Medulla oblongata (tissue), 1 donor: ENCODE measurements around the gene ADAMTSL3.
"Not testable (repeated sequence)": the region's sequence is repeated elsewhere in the genome, so short reads cannot be mapped to it uniquely, and the experiment has no call there.

Source experiments
- DNase-seq: peaks from one replicate; pipeline ENCODE4 v3.0.0-alpha.2; 2015; ENCODE audit errors: extremely low spot score

Gene ADAMTSL3

DNA sequence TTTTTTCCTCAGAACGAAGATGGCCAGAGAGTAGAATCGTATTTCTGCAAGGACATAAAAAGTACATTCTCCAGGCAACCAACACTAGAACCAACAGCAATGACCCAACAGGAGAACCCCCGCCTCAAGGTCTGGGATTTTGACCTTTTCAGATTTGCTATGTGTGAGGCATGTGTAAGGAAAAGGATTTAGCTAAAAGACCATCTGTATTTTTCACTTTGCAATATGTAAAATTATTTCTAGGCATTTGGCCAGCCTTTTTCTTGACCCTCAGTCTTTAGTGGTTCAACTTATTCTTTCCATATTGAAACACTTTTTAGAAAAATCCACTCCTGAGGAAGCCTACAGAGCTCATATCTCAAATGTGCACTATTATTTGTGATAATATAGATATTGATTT lies 362.4 kb downstream of the ADAMTSL3 start:
- no peak for DNase-seq

GRCh38 chr15:84022516-84022915 lies 368.6 kb downstream of the ADAMTSL3 start:
- no peak for DNase-seq

- DNase-seq, result peak; percentile 15
Observed at GRCh38 chr15:84023636-84024035, 369.7 kb downstream of the ADAMTSL3 start.

- no peak for DNase-seq
Observed at GRCh38 chr15:84033793-84034553, 380.1 kb downstream of the ADAMTSL3 start.

GRCh38 chr15:84034578-84035398 lies 380.9 kb downstream of the ADAMTSL3 start:
- DNase-seq, result no peak

DNA sequence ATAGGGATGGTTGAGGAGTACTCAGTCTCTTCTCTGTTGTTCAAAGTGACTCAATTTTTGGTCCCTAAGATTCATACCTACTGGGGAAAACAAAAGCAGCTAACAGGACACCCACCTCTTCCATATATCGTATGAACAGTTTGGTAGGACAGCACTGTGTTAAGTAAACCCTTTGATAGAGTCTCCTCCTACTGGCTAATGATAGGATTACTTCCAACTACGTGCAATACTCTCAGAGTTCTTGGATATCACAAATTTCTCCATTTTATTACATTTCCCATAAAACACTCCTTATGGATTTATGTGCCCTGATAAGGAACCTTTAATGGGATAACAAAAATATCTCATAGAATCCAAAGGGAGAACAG lies 381.5 kb downstream of the ADAMTSL3 start:
- DNase-seq, result peak; percentile 40

- DNase-seq, result no peak
Observed at GRCh38 chr15:84037301-84037700, 383.4 kb downstream of the ADAMTSL3 start.

- DNase-seq, result not testable (repeated sequence)
Observed at GRCh38 chr15:84042434-84043056, 388.6 kb downstream of the ADAMTSL3 start.

DNA sequence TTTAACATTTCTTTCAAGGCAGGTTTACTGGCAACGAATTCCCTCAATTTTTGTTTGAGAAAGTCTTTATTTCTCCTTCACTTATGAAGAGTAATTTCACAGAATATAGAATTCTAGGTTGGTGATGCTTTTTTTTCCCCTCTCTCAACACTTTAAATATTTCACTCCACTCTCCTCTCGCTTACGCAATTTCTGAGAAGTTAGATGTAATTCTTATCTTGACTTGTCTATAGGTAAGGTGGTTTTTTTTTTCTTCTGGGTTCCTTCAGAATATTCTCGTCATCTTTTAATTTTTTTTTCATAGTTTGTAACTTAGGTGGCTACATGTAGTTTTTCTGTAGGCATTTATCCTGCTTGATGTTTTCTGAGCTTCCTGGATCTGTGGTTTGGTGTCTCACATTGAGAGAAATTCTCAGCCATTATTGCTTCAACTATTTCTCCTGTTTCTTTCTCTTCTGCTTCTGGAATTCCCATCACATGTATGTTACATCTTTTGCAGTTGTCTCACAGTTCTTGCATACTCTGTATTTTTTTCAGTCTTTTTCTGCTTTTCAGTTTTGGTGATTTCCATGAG lies 392.2 kb downstream of the ADAMTSL3 start:
- DNase-seq, result no peak

DNA sequence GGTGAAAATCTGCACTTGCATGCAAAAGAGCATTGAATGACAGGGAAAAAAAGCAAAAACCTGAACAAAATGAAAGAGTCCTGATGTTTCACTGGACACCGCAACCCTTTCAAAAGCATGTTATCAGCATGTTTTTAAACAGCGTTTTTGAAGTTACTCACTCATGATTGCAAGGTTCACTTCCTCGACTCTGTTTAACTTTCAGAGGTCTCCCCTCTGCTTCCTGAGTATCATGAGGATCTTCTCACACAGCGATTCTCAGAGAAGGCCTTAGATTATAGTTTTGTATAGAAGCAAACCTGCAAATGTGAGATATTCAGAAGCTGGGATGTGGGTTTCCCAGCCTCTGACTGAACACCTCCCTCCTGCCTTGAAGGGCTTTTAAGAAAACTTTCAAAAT lies 395.6 kb downstream of the ADAMTSL3 start:
- not testable (repeated sequence) for DNase-seq

DNA sequence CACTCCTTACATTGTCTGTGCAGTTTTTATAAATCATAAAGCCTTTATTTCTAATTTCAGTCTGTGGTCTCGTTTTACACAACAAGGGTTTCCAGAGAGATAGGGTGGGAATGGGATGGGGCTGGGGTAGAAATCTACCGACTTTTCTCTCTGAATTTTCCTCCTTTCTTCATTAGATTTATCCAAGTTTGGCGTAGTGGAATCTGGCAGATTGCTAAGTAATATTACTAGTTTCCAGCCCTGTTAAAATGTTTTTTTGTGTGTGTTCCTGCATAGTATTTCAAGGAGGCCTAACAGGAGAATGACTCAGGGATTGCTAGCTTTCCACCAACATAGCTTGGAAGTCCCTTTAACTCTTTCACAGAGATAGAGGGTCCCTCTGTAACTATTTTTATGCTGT lies 396.2 kb downstream of the ADAMTSL3 start:
- no peak for DNase-seq

- DNase-seq, result not testable (repeated sequence)
Observed at GRCh38 chr15:84051146-84051545, 397.2 kb downstream of the ADAMTSL3 start.

- DNase-seq, result not testable (repeated sequence)
Observed at GRCh38 chr15:84054544-84054943, 400.6 kb downstream of the ADAMTSL3 start.

- no peak for DNase-seq
Observed at GRCh38 chr15:84057714-84058331, 403.9 kb downstream of the ADAMTSL3 start.

- DNase-seq, result not testable (repeated sequence)
Observed at GRCh38 chr15:84063674-84064073, 409.8 kb downstream of the ADAMTSL3 start.

DNA sequence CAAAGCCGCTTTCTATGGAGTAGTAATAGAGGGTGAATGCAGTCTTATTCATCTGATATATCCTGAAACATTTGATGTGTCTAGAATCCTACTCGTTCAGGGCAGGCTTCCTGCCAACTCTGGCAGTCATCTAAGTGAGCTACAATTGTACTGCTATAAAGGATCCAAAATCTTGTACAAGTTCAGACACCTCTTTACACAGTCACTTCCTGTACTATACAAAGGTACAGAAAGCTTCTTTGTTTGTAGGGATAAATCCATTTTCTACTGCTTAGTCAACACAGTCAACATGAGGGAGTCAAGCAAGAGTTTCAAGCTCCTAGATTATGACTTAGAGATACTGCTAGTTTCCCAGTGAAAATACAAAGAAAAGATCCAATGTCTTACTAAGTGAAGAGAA lies 414.8 kb downstream of the ADAMTSL3 start:
- DNase-seq, result not testable (repeated sequence)

GRCh38 chr15:84078038-84078437 lies 424.1 kb downstream of the ADAMTSL3 start:
- DNase-seq, result not testable (repeated sequence)

- DNase-seq, result not testable (repeated sequence)
Observed at GRCh38 chr15:84079325-84079884, 425.5 kb downstream of the ADAMTSL3 start.

GRCh38 chr15:84079885-84080777 lies 426.2 kb downstream of the ADAMTSL3 start:
- peak; percentile 6 for DNase-seq

- not testable (repeated sequence) for DNase-seq
Observed at GRCh38 chr15:84080778-84081084, 426.8 kb downstream of the ADAMTSL3 start.
